ENCODE data around the gene TMEM263. TPM values are rescaled to one million over a fixed set of nuclear protein-coding genes. Genes with fewer than 3 reads are reported as not detected.

The TMEM263 gene
- total RNA-seq, 1 donor = 125 TPM

DNA sequence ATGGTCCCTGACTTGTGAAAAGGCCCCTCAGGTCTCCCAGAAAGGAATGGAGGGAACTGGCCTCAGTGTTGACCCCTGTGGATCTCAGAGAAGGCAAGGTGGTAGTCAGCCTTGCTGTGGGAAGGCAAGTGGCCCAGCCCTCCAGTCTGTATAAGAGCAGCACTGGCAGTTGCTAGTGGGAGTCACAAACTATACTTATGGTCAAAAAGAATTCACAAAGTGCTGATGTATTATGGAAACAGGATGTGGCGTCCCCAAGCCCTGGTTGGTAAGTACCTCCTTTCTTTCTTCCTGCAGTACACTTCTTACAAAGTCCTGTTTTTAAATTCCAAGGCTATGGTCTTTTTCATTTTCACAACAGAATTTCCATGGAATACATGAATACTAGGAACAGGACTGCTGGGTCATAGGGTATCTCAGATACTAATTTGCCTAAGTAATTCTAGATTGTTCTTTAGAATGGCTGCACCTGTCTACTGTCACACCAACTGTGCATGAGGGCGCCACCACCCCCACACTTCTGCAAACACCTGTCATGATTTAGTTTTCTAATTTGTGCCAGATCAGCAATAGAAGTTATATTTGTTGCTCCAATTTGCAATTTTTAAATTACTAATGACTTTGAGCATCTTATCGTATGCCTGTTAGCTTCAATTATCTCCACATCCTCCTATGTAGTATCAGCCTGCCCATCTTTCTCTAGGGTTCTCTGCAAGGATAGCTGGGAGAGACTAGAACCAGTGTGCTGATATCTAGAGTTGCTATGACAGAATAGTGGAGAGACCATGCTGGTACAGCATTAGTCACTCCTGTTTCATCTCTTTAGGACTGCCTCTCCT is 40.7 kb upstream of the TMEM263 start:
- Histone ChIP-seq H3K79me2 (ENCODE audit: insufficient read depth, low read length) (no peaks in the 10 kb centered on the region), H4K20me1 (ENCODE audit: insufficient read depth, low read length) (no peaks in the 10 kb centered on the region), H3K9me3 (ENCODE audit: low read depth, low read length) (no peaks in the 10 kb centered on the region), H3K4me3 (ENCODE audit: insufficient read depth, low read length) (no peak overlapping the region), H3K36me3 (ENCODE audit: insufficient read depth, low read length) (no peaks in the 10 kb centered on the region), H2AFZ (ENCODE audit: low read length) (no peak overlapping the region), H3K27ac (ENCODE audit: low read depth, low read length) (no peak overlapping the region), H3K4me2 (ENCODE audit: insufficient read depth, low read length) (no peak overlapping the region), H3K27me3 (ENCODE audit: insufficient read depth, low read length) (peaks cover 9% of the 10 kb centered on the region), H3K4me1 (ENCODE audit: insufficient read depth, low read length) (no peaks in the 10 kb centered on the region)
- DNase-seq (ENCODE audit: insufficient read length, low spot score, missing footprints) = peak; percentile 37
- TF ChIP-seq, protein P1, sequence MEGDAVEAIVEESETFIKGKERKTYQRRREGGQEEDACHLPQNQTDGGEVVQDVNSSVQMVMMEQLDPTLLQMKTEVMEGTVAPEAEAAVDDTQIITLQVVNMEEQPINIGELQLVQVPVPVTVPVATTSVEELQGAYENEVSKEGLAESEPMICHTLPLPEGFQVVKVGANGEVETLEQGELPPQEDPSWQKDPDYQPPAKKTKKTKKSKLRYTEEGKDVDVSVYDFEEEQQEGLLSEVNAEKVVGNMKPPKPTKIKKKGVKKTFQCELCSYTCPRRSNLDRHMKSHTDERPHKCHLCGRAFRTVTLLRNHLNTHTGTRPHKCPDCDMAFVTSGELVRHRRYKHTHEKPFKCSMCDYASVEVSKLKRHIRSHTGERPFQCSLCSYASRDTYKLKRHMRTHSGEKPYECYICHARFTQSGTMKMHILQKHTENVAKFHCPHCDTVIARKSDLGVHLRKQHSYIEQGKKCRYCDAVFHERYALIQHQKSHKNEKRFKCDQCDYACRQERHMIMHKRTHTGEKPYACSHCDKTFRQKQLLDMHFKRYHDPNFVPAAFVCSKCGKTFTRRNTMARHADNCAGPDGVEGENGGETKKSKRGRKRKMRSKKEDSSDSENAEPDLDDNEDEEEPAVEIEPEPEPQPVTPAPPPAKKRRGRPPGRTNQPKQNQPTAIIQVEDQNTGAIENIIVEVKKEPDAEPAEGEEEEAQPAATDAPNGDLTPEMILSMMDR (IDR thresholded peaks at IDR 0.05; ENCODE audit: extremely low read depth, low read depth, low read length) = no peak

DNA sequence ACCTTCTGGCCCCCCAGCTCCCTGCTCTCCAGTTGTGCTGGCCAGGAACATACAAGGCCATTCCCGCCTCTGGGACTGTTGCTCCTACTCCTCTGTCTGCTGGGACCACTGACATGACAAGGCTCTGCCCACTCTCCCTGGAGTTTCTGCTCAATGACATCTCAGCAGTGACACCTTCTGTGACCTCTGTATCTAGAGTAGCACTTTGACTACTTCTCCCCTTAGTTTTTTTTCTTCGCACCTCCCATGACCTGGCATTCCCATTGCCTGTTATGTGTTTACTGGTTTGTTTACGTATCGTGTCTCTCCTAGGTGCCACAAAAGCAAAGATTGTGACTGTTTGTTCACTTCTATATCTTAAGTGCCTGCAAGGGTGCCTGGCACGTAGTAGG is 40.1 kb upstream of the TMEM263 start:
- TF ChIP-seq, protein P1 (IDR thresholded peaks at IDR 0.05; ENCODE audit: extremely low read depth, low read depth, low read length) = no peak
- H2AFZ ChIP-seq (ENCODE audit: low read length) = no peak overlapping the region
- DNase-seq (ENCODE audit: insufficient read length, low spot score, missing footprints) = no peak
- H3K36me3 ChIP-seq (ENCODE audit: insufficient read depth, low read length) = no peaks in the 10 kb centered on the region
- H4K20me1 ChIP-seq (ENCODE audit: insufficient read depth, low read length) = no peaks in the 10 kb centered on the region
- H3K27ac ChIP-seq (ENCODE audit: low read depth, low read length) = no peak overlapping the region
- H3K9me3 ChIP-seq (ENCODE audit: low read depth, low read length) = no peaks in the 10 kb centered on the region
- no peak overlapping the region for H3K4me3 ChIP-seq (ENCODE audit: insufficient read depth, low read length)
- no peaks in the 10 kb centered on the region for H3K79me2 ChIP-seq (ENCODE audit: insufficient read depth, low read length)
- peaks cover 9% of the 10 kb centered on the region for H3K27me3 ChIP-seq (ENCODE audit: insufficient read depth, low read length)
- H3K4me2 ChIP-seq (ENCODE audit: insufficient read depth, low read length) = no peak overlapping the region
- H3K4me1 ChIP-seq (ENCODE audit: insufficient read depth, low read length) = no peaks in the 10 kb centered on the region

DNA sequence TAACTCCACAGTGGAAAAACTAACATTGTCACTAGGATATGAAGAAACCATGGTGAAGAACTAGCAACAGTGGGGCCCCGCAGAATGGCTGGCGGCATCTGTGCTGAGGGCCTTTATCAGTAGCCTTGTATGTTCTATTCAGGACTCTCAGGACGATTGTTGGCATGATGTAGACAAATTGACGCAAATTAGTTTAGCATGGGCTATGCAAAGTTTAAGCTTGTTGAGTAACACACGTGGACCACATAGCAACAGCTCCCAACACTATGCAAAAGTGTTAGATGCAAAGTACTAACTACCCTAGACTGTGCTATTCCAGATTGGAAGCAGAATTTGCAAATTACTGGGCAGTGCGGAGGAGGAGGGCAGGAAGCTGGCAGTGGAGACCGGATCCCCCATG is 38.2 kb upstream of the TMEM263 start:
- Histone ChIP-seq H3K36me3 (ENCODE audit: insufficient read depth, low read length) (no peaks in the 10 kb centered on the region), H3K79me2 (ENCODE audit: insufficient read depth, low read length) (no peaks in the 10 kb centered on the region), H3K4me2 (ENCODE audit: insufficient read depth, low read length) (no peak overlapping the region), H2AFZ (ENCODE audit: low read length) (peak overlapping the region; percentile 56), H3K27me3 (ENCODE audit: insufficient read depth, low read length) (peaks cover 9% of the 10 kb centered on the region), H4K20me1 (ENCODE audit: insufficient read depth, low read length) (no peaks in the 10 kb centered on the region), H3K27ac (ENCODE audit: low read depth, low read length) (no peak overlapping the region), H3K9me3 (ENCODE audit: low read depth, low read length) (no peaks in the 10 kb centered on the region), H3K4me1 (ENCODE audit: insufficient read depth, low read length) (no peaks in the 10 kb centered on the region), H3K4me3 (ENCODE audit: insufficient read depth, low read length) (no peak overlapping the region)
- no peak for DNase-seq (ENCODE audit: insufficient read length, low spot score, missing footprints)
- TF ChIP-seq, protein P1 (IDR thresholded peaks at IDR 0.05; ENCODE audit: extremely low read depth, low read depth, low read length) = no peak

DNA sequence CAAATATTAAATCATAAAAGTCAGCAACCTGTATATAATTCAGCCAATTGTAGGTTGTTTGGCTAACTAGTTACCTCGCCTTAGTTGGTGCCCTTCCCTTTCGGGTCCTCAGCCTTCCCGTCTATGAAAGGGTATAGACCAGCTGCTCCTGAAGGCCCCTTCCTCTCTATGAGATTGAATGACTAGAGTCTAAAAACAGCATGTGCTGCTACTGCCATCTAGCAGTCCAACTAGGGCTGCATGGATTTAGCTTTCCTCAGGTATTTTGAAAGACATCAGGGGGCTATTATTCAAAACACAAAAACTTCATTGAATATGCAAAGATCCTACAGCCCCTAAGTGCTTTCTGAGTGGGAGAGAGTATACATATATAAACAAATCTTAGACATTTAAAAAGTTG is 37.0 kb upstream of the TMEM263 start:
- Histone ChIP-seq H3K4me3 (ENCODE audit: insufficient read depth, low read length) (no peak overlapping the region), H2AFZ (ENCODE audit: low read length) (no peak overlapping the region), H3K79me2 (ENCODE audit: insufficient read depth, low read length) (no peaks in the 10 kb centered on the region), H3K9me3 (ENCODE audit: low read depth, low read length) (no peaks in the 10 kb centered on the region), H3K4me1 (ENCODE audit: insufficient read depth, low read length) (no peaks in the 10 kb centered on the region), H3K4me2 (ENCODE audit: insufficient read depth, low read length) (no peak overlapping the region), H4K20me1 (ENCODE audit: insufficient read depth, low read length) (no peaks in the 10 kb centered on the region), H3K36me3 (ENCODE audit: insufficient read depth, low read length) (no peaks in the 10 kb centered on the region), H3K27ac (ENCODE audit: low read depth, low read length) (no peak overlapping the region), H3K27me3 (ENCODE audit: insufficient read depth, low read length) (peaks cover 5% of the 10 kb centered on the region)
- TF ChIP-seq, protein P1 (IDR thresholded peaks at IDR 0.05; ENCODE audit: extremely low read depth, low read depth, low read length) = peak; percentile 59
- DNase-seq (ENCODE audit: insufficient read length, low spot score, missing footprints) = no peak

All from osteoblast (primary cell).